HFF-Myc (cell line): Measurements from ENCODE around the gene GLUD2.
A peak's percentile ranks its signal among the peaks of the same experiment; 100 is the strongest.
"Not testable (repeated sequence)": the region's sequence is repeated elsewhere in the genome, so short reads cannot be mapped to it uniquely, and the experiment has no call there.

Experiments
- DNase-seq: peaks from one replicate; pipeline ENCODE4 v3.0.0-alpha.2; 2011; ENCODE audit warnings: low read depth; ENCODE audit errors: extremely low read depth
- H3K4me3 ChIP-seq: replicated peaks from 2 replicates; pipeline ENCODE4 v1.5.1; 2011; ENCODE audit warnings: low read depth, mild to moderate bottlenecking, control low read depth, low read length
- CTCF ChIP-seq: IDR thresholded peaks from 2 replicates; pipeline ENCODE4 v1.5.1; 2012; ENCODE audit warnings: mild to moderate bottlenecking, low read depth, low read length, control low read depth; ENCODE audit errors: missing control alignments

Gene GLUD2

GRCh38 chrX:121047441-121048419 lies at the start of gene GLUD2:
GLUD2 (plus strand) TSS chrX:121047610; CDS start chrX:121047685, 75 bp downstream.
- DNase-seq, H3K4me3 ChIP-seq: not testable (repeated sequence)
- TF ChIP-seq CTCF: peak; percentile 30

DNA sequence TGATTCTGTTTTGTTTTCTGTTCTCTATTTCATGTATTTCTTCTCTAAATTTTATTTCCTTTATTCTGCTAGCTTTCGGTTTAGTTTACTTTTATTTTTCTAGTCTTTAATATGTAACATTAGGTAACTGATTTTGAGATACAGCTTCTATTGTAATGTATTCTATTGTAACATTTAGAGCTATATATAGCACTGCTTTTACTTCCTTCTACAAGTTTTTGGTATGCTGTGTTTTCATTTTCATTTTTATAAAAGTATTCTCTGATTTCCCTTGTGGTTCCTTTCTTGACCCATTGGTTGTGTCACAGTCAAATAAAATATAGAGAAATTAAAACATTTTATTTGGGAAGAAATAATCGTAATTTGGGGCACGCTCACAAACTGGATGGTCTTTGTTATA lies 48.0 kb upstream of the GLUD2 start:
- no peak for DNase-seq
- TF ChIP-seq CTCF: no peak
- H3K4me3 ChIP-seq: no peak overlapping the region

DNA sequence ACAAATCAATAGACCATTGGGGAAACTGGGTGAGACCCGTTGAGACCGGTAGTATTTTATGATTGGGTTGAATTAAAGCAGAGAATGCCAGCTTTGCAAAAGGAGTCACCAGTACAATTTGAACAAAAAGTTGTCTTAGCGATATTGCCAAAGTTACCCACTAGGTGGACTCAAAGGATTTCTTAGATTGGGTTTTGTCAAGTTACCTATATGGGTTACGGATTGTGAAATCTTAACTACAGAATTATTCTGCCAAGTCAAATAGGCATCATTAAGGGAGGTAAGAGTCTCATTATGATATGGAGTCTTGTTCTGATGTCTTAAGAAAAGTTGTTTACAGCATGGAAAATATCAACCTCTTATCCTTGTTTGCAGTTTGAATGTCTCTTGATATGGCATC lies 46.8 kb upstream of the GLUD2 start:
- no peak for TF ChIP-seq CTCF
- no peak for DNase-seq
- no peak overlapping the region for H3K4me3 ChIP-seq

- no peak overlapping the region for H3K4me3 ChIP-seq
- no peak for TF ChIP-seq CTCF
- no peak for DNase-seq
These were observed 38.5 kb upstream of the GLUD2 start for GRCh38 chrX:121008920-121009319.

GRCh38 chrX:121009764-121010163 lies 37.6 kb upstream of the GLUD2 start:
- no peak for DNase-seq
- TF ChIP-seq CTCF: no peak
- H3K4me3 ChIP-seq: no peak overlapping the region

- no peak for TF ChIP-seq CTCF
These were observed 37.2 kb upstream of the GLUD2 start for GRCh38 chrX:121010218-121010617.

More at GRCh38 chrX:121010218-121010617, 37.2 kb upstream of the GLUD2 start:
- no peak overlapping the region for H3K4me3 ChIP-seq
- DNase-seq: no peak
